Measurements from ENCODE around the gene CT47C1. TPM values are rescaled to one million over a fixed set of nuclear protein-coding genes. Genes with fewer than 3 reads are reported as not detected.
A peak's percentile ranks its signal among the peaks of the same experiment; 100 is the strongest.

Gene CT47C1
- polyA plus RNA-seq, 5 donors: not detected

DNA sequence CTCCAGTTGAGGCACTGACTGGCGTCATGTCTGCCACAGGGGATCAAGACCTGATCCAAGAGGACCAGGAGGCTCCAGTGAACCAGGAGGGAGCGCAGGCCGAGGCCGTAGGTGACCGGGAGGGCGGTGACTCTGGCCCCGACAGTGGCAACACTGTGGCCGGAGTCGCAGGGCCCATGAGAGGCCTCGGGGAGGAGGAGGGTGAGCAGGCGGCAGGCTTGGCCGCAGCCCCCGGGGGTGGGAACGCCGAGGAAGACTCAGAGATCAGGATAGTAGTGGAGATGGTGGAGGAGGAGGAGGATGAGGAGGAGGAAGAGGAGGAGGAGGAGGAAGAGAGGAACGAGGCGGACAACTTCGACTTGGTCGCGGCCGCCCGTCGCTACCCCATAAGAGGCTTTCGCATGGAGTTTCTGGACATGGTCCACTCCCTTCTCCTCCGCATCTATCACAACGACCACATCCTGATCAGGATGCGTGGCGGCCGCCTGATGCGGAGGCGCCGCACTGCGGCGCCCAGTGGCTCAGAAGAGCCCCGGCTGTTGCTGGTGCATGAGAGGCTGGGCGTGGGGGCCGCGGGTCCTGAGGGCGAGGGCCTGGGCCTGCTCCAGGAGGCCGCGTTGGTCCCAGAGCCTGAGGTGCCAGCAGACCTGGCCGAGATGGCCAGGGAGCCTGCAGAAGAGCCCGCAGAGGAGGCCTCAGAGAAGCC lies 560 bp downstream of the CT47C1 start:
- no peak for DNase-seq

DNA sequence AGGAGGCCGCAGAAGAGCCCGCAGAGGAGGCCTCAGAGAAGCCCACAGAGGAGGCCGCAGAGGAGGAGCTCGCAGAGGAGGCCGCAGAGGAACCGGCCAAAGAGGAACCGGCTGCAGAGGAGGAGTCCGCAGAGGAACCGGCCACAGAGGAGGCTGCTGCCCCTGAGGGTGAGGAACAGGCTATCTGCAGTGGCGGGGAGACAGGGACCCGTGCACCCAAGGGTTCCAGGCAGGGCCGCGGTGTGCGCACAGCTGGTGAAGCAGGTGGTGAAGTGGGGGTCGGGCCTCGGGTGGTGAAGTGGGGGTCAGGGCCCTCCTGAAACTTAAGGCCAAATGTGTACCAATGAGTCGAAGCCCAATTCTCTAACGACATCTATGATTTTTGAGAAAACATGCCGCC lies 1.1 kb downstream of the CT47C1 start:
- no peak for DNase-seq

DNA sequence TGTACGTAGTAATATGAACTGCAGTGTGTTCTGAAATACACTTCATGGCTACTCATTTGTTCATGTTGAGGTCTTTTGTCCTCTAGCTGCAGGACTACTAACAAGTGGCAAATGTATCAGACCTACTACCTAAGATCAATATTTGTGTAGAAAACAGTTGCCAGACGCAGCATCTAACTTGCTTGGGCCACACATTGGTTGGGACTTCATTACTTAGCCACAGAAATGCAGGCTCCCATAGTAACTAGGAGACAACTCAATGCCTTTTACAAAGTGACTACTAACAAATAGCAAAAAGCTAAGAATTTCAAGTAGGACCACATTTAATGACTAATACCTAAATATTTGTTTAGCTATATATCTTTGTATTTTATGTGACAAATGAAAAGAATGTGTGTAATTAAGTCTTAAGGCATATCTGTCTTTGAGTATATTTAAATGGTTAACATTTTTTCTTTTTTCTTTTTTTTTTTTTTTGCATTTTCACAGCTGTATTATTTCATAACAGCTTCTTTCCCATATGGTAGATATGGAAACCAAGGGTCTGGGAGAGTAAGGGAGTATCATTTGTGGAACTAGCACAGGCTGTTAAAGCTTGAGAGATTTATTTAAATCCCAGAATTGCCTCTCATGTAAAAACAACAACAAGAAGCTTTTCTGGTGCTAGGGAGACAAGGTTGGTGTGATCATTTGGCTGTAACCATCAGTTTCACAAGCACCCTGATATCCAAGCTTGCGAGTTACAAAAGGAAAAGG lies 2.7 kb downstream of the CT47C1 start:
- DNase-seq: peak in 1 of 2 donors; percentile 15

DNA sequence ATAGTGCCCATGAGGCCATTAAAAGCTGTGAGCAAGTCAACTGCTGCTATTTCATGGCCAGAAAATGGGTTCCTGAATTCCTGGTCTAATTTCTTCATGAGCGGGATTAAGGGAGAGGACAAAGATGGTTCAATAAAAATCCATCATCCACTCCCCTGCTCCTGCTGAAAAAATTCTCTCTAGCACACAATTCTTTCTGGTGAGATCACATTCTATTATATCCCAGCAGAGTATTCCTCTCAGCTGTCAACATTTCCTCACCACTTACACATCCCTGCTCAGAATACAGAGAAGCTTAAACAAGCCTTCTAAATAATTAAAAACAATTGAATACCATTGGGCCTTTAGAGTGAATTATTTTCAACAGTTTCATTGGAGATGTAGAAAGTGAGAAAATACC lies 9.5 kb downstream of the CT47C1 start:
- DNase-seq: no peak

DNA sequence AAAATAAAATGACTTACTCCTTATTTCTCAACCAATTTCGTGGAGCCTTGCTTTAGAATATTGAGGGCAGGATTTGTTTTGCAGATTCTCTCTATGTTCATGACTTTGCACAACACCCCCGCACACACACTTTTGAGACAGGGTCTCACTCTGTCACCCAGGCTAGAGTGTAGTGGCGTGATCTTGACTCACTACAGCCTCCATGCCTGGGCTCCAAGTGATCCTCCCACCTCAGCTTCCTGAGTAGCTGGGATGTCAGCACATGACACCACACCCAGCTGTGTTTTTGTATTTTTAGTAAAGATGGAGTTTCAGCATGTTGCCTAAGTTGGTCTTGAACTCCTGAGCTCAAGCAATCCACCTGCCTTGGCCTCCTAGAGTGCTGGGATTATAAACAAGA lies 12.0 kb downstream of the CT47C1 start:
- no peak for DNase-seq

DNA sequence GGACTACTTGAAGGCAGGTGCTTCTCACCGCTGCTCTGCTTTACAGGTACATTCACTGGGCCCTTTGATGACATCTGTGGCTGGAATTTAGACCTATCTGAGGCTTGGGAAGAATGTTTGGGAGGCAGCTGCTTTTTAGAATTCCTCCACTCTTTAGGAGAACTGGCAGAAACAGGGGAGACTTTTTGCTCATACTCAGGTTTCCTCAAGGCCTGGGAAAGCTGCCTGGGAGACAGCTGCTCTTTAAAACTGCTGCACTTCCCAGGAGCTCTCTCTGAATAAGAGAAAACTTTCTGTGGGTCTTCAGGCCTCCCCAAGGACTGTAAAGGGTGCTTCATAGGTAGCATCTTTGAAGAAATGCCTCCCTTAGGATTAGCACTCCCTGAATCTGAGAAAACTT lies 14.3 kb downstream of the CT47C1 start:
- DNase-seq: no peak

DNA sequence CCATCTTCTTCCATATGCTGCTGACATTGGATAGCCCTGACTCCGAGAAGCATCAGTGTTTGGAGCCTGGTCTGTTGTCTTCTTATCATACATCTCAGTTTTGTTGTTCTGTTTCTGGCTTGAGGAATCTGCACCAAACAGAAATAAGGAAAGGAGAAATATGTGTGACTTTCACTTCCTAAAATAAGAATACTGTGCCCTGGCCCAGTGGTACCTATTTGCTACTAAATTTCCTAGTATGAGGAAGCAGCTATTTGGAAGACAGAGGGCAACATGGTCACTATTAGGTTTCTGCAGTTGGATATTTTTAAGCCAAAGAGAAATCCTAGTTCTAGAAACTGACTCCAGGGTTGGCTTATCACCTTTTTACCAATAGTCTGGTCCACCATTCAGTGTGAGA lies 16.8 kb downstream of the CT47C1 start:
- no peak for DNase-seq

DNA sequence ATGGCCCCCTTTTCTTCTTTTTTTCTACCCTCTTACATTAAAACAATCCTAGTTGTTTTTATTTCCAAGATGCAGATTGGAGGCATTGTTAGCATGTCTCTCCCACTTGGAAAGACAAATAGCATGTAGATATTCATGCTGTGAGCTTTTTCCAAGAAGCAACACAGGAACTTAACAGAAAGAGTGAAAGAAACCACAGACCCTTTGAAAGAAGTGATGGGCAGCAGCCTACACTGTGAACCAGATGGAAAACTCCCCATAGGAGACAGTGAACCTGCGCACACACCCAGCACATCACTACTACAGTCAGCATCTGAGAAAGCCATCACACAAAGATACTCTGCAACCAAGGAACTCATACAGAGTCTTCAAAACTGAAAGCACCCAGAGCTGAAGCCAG lies 17.8 kb downstream of the CT47C1 start:
- no peak for DNase-seq

DNA sequence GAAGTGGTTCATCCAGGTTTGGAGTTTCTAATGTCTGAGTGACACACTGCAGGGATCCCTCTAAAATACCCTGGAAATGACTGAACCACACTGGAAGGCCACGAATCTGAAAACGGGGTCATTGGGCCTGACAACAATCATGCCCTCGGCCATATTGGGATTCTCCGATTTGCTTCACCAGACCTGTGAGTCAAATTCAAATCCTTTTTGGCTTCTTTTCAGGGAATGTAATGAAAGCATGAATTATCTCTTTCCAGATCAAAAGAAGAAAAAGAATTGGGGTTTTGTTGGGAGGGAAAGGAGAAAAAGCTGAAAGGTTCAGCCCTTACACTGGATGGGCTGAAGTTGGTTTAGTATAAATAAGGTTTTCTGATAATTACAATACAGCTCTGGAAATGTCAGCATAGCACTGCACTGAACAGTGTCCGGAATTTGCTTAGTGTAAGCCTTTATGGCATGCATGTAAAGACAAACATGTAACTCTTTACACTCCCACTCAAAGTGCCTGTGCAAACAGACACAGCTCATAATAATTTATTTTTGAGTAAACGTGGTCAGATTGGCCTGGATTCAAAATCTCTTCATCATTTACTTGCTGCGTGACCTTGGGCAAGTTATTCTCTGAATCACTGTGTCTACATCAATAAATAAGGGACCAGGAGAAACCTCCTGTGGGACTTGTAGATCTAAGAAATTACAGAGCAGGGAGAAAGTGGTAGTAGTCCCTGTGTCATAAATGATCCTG lies 21.4 kb downstream of the CT47C1 start:
- DNase-seq: no peak

DNA sequence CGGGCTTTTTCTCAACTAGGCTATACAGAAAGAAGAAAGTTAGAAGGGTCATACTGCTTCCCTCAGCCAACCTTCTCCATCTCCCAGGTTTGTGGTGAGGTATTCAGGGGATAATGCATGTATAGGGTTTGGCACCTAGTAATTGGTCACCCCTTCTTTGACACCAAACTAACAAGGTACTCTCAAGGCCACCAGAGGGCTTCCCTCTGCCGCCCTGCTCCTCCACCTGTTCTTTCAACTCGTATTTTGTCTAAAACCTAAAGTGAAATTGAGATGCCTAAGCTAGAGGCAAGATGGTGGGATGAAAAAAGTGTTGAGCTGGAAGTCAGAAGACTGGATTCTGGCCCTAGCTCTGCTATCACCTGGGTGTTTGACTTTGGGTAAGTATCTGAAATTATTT lies 22.0 kb downstream of the CT47C1 start:
- DNase-seq: no peak

DNA sequence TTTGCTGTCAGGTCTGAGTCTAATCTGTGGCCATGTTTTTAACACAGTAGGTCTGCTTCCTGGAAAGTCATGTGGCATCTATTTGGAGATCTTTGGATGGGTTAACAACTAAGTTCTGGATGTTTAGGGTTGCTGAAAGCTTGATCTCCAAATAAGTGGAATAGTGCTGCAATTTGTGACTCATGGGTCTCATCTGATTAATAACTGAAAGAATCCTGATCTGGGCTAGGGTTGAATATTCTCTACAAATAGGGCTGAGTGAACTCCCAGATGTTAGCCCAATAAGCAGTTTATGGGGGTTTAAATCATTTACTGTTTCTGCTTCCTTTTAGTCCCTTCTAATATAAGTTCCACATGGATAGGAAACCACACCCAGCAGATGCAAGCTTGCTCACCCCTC lies 23.1 kb downstream of the CT47C1 start:
- no peak for DNase-seq

DNA sequence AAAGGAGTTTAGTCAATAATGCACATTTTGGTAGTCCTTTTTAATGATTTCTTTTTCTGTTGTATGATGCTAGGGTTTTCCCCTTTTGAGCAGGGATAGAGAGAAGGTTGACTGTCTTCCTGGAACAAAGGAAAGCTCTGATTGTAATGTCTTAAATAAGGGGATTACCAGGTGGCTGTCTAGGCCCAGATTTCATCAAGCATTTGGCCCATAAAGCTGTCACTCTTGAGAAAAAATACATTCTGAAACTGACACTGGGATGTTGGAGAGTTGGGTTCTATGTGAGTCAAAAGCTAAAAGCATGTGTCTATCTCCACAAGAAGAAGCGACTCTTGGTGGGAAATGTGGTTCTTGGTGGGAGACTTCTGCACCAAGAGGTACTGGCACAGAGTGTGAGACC lies 28.4 kb downstream of the CT47C1 start:
- DNase-seq: no peak

DNA sequence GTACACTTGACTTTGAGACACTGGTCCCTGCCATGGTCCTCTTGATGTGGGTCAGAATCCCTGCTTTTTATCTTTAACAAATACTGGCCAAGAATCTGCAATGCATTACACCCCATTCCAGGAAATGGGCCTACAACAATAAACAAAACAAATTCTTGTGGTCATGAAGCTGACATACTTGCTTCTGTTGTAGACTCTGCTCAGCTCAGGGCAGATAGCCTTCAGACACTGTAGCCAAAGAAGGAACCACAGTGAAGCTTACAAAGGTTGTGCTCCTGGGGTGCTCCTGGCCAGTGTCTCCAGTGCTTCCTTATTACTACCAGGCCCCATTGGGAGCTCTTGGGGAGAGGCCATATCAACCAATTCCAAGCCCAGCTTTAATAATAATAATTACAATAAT lies 33.0 kb downstream of the CT47C1 start:
- no peak for DNase-seq

DNA sequence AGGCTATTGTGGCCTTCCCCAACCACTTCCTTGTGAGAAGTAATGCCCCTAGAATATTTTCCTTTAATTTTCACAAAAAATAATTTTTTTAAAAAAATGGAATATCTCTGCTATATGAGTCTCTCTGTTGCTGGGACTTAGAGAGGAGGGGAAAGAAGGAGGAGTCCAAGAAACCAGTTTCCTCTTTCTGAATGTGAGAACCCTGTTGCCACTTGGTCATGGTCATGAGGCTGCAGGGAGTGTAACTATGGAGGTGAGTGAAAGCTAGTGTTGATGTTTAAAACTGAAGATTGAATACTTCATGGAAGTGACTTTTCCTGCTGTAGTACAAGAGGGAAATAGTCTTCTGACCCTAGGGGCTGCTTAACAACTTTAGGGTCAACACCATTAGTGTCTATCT lies 34.4 kb downstream of the CT47C1 start:
- DNase-seq: no peak

DNA sequence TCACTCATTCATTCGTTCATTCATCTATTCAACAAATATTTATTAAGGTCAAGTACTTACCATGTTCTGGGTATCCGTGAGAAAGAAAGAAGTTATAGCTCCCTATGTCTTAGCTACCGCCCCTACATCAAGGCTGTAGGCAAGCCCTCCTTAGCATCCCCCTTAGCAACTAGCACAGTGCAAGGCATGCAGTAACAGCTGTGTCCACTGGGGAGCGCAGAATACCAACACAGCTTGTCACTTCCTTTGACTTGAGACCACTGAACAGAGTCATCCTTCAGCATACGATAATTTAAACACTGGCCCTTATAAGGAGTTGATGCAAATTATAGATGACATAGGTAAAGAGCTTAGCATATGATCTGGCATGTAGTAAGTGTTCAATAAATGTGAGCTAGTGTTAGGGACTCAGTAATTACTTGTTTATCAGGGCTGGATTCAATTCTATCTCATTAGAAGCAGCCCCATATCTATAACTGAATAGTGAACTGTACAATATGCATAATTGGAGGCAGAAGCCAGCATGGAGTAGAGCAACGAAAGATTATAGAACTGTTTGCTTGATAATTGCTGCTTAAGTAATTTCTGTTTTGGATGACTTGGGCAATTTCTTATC lies 46.1 kb downstream of the CT47C1 start:
- peak in 1 of 2 donors; percentile 35 for DNase-seq

DNA sequence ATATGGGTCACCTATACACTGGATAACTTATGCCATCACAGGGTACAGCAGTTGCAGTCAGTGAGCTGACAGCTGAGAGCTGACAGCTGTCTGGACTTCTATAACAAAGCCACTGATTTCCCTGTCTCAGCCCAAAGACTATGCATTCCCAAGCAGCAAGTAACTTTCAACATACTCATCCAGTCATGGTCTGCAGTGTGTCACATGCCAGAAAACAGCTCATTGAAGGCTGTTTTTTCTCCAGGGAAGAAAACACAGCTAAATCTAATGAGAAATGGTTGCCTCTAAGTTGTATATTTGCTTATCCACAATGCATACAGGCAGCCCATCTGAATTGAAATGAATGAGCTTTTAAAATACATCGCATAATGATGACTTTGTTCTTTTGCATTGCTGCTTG lies 48.5 kb downstream of the CT47C1 start:
- DNase-seq: peak; percentile 69 to 75

Other genes starting within 250 kb of the CT47C1 start
- gene ZCCHC12, start 249.2 kb upstream of the CT47C1 start, polyA plus RNA-seq (ENCODE audit: insufficient read depth in 1 of 5, insufficient read length in 5 of 5, low replicate concordance in 1 of 5): under 1 TPM; 0.31 to 0.75 (median 0.45) TPM
- 1 to 10 TPM; 2.4 to 3.7 (median 2.9) TPM for gene LONRF3, start 98.4 kb upstream of the CT47C1 start, polyA plus RNA-seq (ENCODE audit: insufficient read depth in 1 of 5, insufficient read length in 5 of 5, low replicate concordance in 1 of 5)
- gene KIAA1210, start 54.8 kb downstream of the CT47C1 start, polyA plus RNA-seq (ENCODE audit: insufficient read depth in 1 of 5, insufficient read length in 5 of 5, low replicate concordance in 1 of 5): 1 to 10 TPM in 3 of 5 donors, under 1 TPM in 2; 0.44 to 1.4 (median 1.2) TPM
- gene PGRMC1, start 163.3 kb downstream of the CT47C1 start, polyA plus RNA-seq (ENCODE audit: insufficient read depth in 1 of 5, insufficient read length in 5 of 5, low replicate concordance in 1 of 5): 100 to 1,000 TPM; 142 to 178 (median 155) TPM

All from right lung (tissue), 5 donors.